Stimulated activated CD4-positive, alpha-beta T cell treated with anti-CD3 and anti-CD28 coated beads, Interleukin-15, amount 100 ng/mL, for 48 hours (primary cell): ENCODE measurements around the gene RMI1.
"Not testable (repeated sequence)": the region's sequence is repeated elsewhere in the genome, so short reads cannot be mapped to it uniquely, and the experiment has no call there.

Experiments used
- DNase-seq, 2 donors: peaks; one replicate each; pipeline ENCODE4 v3.0.0-alpha.2; 2020; ENCODE audit warnings: low read depth in 2 of 2

Gene RMI1

DNA sequence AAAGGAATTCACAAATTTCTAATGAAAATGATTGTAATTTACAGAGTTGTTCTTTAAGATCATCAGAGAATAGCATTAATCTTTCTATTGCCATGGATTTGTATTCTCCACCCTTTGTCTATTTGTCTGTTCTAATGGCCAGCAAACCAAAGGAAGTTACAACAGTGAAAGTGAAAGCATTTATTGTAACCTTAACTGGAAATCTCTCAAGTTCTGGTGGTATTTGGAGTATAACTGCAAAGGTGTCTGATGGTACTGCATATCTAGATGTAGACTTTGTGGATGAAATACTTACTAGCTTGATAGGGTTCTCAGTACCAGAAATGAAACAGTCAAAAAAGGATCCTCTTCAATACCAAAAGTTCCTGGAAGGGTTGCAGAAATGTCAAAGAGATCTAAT is 21.7 kb downstream of the RMI1 start:
- DNase-seq = no peak

DNA sequence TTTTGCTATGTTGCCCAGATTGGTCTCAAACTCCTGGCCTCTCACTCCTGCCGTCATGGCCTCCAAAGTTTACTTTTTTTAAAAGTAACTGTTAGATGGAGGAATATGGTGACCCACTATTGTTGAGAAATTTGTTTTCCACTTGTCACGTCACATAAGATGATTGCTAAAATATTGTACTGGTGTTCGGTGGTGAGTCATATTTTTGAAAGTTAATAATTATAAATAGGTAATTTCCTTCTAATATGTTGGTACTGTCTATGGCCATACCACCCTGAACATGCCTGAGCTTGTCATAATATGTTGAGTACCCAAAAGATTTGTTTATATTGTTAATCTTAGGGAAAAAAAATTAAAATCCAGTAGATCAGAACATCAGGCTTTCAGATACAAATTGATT is 22.6 kb downstream of the RMI1 start:
- DNase-seq = no peak

DNA sequence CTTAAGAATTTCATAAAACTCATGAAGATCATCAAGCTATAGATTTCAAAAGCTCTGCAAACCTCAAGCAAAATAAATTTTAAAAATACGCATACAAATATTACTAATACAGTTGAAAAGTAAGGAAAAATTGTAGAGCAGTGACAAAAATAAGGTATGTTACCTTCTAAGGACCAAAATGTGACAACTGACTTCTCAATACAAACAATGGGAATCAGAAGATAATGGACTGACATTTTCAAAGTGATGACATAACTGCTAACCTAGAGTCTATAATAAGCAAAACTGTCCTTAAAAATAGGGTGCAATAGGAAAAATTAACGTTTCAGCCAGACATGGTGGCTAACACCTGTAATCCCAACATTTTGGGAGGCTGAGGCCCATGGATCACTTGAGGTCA is 27.1 kb downstream of the RMI1 start:
- no peak for DNase-seq

DNA sequence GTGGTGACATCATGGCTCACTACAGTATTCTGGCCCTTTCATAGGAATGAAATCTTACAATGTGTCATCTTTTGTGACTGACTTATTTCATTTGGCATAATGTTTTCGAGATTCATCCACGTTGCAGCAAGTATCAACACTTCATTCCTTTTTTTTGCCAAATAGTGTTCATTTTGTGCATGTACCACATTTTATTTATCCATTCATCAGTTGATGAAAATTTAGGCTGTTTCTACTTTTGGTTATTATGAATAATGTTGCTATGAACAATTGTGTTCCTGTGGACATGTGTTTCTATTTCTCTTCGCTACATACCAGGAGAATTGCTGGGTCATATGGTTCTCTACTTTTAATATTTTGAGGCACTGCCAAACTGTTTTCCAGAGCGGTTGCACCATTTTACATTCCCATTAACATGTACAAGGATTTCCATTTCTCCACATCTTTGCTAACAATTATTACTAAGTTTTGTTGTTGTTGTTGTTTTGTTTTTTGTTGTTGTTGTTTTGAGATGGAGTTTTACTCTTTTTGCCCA is 43.5 kb downstream of the RMI1 start:
- no peak for DNase-seq

DNA sequence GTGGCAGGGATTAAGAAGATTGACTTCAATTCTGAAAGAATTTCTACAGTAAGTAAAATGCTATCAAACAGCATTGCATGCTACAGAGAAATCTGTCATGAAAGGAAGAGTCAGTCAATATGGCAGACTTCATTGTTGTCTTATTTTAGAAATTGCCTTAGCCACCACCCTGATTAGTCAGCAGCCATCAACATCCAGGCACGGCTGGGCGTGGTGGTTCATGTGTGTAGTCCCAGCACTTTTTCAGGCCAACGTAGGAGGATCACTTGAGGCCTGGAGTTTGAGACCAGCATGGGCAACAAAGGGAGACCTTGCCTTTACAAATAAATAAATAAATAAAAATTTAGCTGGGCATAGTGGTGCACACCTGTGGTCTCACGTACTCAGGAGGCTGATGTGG is 46.6 kb downstream of the RMI1 start:
- DNase-seq = no peak

DNA sequence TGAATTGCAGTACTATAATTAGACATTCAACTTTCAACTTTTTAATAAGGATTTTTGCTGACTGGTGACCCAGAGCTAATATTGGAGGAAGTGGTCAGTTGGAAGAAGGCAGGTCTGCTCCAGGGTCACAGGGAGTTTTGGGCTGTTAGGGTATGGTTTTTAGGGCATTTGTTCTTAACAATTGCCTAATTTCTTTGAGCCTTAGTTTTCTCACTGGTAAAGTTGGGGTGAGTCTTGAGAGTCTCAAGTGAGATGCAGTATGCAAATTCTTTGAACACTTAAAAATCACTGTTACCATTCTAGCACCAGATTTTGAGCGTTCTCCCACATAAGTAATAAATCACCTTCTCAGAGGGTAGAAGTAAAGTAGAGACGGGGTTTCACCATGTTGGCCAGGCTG is 50.9 kb downstream of the RMI1 start:
- DNase-seq = no peak

DNA sequence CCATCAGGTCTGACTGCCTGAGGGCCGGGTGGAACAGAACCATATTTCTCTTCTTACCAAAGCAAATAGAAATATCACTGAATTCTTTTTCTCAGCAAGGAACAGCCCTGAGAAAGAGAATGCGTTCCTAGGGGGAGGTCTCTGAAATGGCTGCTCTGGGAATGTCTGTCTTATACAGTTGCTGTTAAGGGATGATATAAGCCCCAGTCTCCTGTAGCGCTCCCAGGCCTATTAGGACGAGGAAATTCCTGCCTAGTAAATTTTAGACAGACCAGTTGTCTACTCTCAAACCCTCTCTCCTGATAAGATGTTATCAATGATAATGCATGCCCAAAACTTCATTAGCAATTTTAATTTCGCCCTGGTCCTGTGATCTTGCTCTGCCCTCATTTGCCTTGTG is 61.3 kb downstream of the RMI1 start:
- not testable (repeated sequence) for DNase-seq

DNA sequence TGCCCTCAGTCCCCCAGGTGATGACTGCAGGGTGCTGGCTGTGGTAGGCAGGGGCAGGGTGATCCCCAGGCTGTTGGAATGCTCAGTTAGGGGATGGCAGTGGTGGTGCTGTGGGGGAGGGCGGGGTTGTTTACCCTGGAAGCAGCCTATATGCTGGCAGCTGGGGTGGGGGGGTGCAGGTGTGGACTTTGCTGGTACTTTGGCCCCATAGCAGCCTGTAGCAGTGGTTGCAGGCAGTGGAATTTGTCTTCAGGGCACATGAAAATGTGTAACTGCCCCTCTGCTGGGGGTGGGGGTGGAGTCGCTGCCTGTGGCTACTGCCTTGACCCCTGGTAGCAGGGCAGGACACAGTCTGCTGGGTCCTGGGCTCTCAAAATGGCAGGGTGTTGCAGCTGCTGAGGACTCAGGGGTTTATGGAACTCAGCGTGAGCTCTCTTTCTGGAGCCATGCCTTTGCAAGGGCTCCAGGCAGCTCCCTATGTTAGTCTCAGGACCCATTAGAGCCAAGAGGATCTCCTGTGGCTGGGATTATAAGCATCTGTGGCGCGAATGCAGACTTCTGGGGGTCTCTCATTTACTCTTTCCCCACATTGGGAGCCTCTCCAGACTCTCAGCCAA is 65.0 kb downstream of the RMI1 start:
- no peak for DNase-seq
